GM12878 (cell line): Measurements from ENCODE around the gene TFR2.
"Not testable (repeated sequence)": the region's sequence is repeated elsewhere in the genome, so short reads cannot be mapped to it uniquely, and the experiment has no call there.

Source experiments
- CTCF ChIP-seq, 3 experiments: IDR thresholded peaks in 2 of 3; conservative IDR thresholded peaks in 1 of 3; 2 replicates each; pipeline ENCODE4 v1.5.1; 2011; ENCODE audit warnings: low read depth in 3 of 3, low read length in 3 of 3, mild to moderate bottlenecking in 3 of 3, control low read depth in 2 of 3, moderate library complexity in 2 of 3, inconsistent platforms in 1 of 3, mixed read lengths in 1 of 3; ENCODE audit not compliant: control insufficient read depth in 2 of 3, insufficient read depth in 1 of 3; ENCODE audit errors: extremely low read depth in 1 of 3
- ETV6 ChIP-seq, 2 experiments: fragments of 450-650 bp in 1 of 2; IDR thresholded peaks in 1 of 2; conservative IDR thresholded peaks in 1 of 2; 2 replicates each; pipeline ENCODE4 v1.6.1; 2014; ENCODE audit warnings: antibody characterized with exemption in 1 of 2, borderline replicate concordance in 1 of 2, low read depth in 1 of 2, mild to moderate bottlenecking in 1 of 2, moderate library complexity in 1 of 2
- EZH2 ChIP-seq: IDR thresholded peaks from 2 replicates; pipeline ENCODE4 v1.6.1; 2012; ENCODE audit warnings: low read depth, mild to moderate bottlenecking, control low read depth, inconsistent platforms, low read length, borderline replicate concordance; ENCODE audit not compliant: control insufficient read depth
- JUND ChIP-seq: IDR thresholded peaks from 2 replicates; pipeline ENCODE4 v1.6.1; 2012; ENCODE audit warnings: low read depth, mild to moderate bottlenecking, low read length, improper control_type of control experiment, moderate library complexity
- RAD51 ChIP-seq: fragments of 450-650 bp; IDR thresholded peaks from 2 replicates; pipeline ENCODE4 v1.6.1; 2016; ENCODE audit warnings: moderate library complexity, mild to moderate bottlenecking, inconsistent platforms
- SIX5 ChIP-seq: IDR thresholded peaks from 2 replicates; pipeline ENCODE4 v1.6.1; 2011; ENCODE audit warnings: mild to moderate bottlenecking, low read depth, low read length, moderate library complexity; ENCODE audit not compliant: severe bottlenecking
- SREBF1 ChIP-seq: IDR thresholded peaks from 2 replicates; pipeline ENCODE4 v1.6.1; 2012; ENCODE audit warnings: mild to moderate bottlenecking, low read length
- TCF12 ChIP-seq: IDR thresholded peaks from 2 replicates; pipeline ENCODE4 v1.6.1; 2011; ENCODE audit warnings: low read depth, mild to moderate bottlenecking, low read length
- USF2 ChIP-seq: IDR thresholded peaks from 2 replicates; pipeline ENCODE4 v1.6.1; 2011; ENCODE audit warnings: low read depth, low read length, improper control_type of control experiment, borderline replicate concordance
- YY1 ChIP-seq: IDR thresholded peaks from 2 replicates; pipeline ENCODE4 v1.6.1; 2011; ENCODE audit warnings: low read depth, mild to moderate bottlenecking, low read length

GRCh38 chr7:100662194-100662776 lies 20.9 kb upstream of the TFR2 start:
- TF ChIP-seq USF2; SIX5; CTCF (IDR thresholded peaks at IDR 0.05 in 2 of 3, conservative IDR thresholded peaks at IDR 0.05 in 1 of 3; ENCODE audit: control insufficient read depth in 2 of 3, extremely low read depth in 1 of 3, insufficient read depth in 1 of 3, low read depth in 3 of 3, low read length in 3 of 3); ETV6 (conservative IDR thresholded peaks at IDR 0.05 in 1 of 2, IDR thresholded peaks at IDR 0.05 in 1 of 2; ENCODE audit: borderline replicate concordance in 1 of 2, low read depth in 1 of 2); YY1; TCF12; EZH2; RAD51; JUND; SREBF1: not testable (repeated sequence)
